T47D (cell line): ENCODE data around the gene MIEN1.

Experiments used
- DNase-seq, 2 experiments: peaks; one replicate each; pipeline versions ENCODE4 v3.0.0 to v3.0.0-alpha.2; 2011 to 2012; ENCODE audit warnings: low read depth in 1 of 2, low spot score in 1 of 2
- JUND ChIP-seq: IDR thresholded peaks from 2 replicates; pipeline ENCODE4 v1.6.1; 2012; ENCODE audit warnings: low read depth
- in situ Hi-C: cut with HindIII; loops from 2 replicates; pipeline ENCODE4 v1.10.0; 2016; ENCODE audit warnings: low sequenced_read_pairs, low pct_unique_long_range_greater_than_20kb

MIEN1 gene

GRCh38 chr17:39763051-39763820 is 32.9 kb upstream of the MIEN1 start:
- DNase-seq = no peak
- TF ChIP-seq JUND = no peak
- in situ Hi-C loops = no loop called here

- in situ Hi-C loops = no loop called here
- no peak for TF ChIP-seq JUND
- DNase-seq = no peak
Measured at GRCh38 chr17:39761861-39762496, 31.6 kb upstream of the MIEN1 start.

- in situ Hi-C loops = no loop called here
- no peak for TF ChIP-seq JUND
- no peak for DNase-seq
Measured at GRCh38 chr17:39759204-39759603, 28.9 kb upstream of the MIEN1 start.

DNA sequence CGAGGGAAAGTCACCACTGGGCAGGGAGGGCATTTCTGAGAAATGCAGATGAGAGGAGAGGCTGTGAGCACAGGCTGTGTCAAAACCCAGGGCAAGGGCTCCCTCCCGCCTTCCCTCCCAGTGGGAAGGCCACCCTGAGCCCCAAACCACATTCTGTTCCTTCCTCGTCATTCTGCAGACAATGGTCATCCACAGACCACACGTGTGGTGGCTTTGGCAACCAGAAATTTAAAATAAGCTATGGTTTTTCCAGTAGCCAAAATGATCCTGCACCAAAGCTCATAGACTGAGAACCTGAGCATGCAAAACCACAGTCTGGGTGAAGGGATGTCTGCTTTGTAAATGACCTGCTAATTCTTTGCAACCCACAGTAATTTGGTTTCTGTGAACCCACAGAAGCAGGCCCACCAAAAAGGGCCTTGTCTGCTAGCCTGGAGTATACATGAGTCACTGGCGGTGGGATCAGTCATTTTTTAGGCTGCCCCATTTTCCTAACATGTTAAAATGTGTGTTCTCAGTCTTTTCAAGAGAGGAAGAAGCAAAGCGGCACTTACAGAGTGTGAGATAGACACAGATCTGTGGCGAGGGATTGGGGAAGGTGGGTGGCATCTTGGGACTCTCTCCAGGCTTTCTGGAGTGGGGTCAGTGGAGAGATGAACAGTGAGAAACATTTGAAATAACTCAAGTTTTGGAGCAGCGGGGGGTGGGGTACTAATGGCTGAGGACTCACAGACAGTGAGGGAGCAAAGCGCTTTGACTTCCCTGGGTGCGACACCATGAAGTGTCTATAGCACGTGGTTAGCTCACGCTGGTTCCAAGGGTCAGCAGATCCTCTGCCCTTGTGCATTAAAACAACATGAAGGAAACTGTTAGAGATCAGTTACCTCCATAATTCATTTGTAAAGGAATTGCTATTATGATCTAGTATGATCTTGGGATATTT is 27.9 kb upstream of the MIEN1 start:
- TF ChIP-seq JUND = no peak
- in situ Hi-C loops = no loop called here
- DNase-seq = no peak

DNA sequence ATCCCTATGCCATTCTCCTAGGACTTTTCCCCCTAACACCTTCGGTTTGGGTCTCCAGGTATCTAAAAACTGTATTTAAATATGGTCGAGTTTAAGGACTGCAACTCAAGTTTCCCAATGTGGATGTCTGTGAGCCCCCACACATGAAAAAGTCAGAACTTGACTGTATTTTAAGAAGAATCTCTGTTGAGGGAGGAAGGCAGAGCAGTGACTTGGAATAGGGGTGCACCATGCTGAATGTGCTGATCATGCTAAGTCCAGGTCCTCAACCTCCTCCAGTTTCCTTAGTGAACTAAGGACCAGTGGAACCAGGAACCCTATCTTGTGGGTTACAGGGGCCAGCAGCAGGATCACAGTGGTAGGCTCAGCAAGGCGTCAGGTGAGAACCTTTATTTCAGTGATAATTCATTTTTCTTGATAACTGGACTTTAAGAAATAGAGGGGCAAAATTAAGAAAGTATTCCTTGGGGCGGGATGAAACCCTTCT is 26.9 kb upstream of the MIEN1 start:
- TF ChIP-seq JUND = no peak
- in situ Hi-C loops = no loop called here
- DNase-seq = no peak

GRCh38 chr17:39756380-39757079 is 26.2 kb upstream of the MIEN1 start:
- no peak for TF ChIP-seq JUND
- in situ Hi-C loops = no loop called here
- DNase-seq = no peak

DNA sequence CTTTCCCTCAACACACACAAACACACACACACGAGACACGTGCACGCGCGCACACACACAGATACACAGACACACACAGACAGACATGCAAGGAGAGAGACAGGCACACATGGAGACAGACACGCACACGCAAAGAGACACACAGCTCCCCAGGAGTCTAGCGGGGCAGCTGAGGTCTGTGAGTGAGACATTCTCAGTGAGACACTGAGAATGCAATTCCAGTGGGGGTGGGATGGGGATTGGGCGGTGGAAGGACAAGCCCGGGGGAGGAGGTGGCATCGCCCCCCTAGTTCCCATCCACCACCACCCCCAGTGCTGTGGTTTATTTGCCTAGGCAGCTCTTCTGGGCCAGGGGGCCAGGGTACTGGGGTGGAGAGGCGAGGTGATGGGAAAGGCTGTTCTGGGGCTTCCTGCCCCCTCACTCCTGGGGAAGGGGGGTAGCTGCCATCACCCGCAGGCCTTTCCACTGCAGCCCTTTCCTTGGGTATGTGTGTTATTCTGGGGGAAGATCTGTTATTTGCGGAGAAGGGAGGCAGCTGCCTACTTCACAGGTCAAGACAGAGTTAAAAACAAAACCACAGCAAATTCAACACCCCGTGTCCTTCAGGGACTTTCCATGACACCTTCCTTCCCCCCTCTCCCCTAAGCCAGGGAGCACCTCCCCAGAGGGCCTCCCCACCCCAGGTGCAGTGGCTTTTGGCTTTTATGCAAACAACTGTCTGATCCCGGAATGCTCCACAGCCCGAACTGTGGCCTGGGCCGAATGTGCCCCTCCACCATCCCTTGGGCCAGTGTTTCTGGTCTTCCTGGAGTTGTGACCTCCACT is 25.4 kb upstream of the MIEN1 start:
- in situ Hi-C loops = no loop called here
- DNase-seq = no peak
- no peak for TF ChIP-seq JUND

DNA sequence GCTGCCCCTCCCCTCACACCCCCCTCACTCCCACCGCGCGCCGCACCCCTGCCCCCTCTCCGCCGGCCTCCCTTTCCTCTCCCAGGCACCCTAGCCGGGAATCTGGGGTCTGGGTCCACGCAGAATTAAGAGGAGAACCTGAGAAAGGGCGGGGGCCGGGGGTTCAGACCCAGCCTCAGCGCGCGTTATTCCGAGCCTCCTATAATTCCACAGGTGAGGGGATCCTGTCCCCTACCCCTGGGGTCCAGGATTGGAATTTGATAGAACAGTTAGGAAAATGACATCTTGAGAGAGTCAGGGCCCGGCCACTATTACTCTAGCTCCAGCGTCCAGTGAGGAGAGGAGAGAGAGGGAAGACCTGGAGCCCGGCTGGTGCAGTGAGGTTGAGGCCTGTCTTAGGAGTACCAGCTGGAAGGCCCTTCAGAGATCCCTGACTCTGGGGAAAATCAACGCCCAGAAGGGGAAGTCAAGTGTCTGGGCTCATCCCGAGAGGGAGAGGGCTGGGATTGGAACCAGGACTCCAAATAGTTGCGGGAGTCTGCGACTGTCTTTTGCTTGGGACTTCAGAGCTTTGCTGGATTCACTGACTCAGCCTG is 24.7 kb upstream of the MIEN1 start:
- no peak for DNase-seq
- TF ChIP-seq JUND = no peak
- in situ Hi-C loops = no loop called here

- in situ Hi-C loops = no loop called here
- TF ChIP-seq JUND = no peak
- DNase-seq = peak; percentile 86 to 93
Measured at GRCh38 chr17:39754161-39754957, 24.0 kb upstream of the MIEN1 start.

DNA sequence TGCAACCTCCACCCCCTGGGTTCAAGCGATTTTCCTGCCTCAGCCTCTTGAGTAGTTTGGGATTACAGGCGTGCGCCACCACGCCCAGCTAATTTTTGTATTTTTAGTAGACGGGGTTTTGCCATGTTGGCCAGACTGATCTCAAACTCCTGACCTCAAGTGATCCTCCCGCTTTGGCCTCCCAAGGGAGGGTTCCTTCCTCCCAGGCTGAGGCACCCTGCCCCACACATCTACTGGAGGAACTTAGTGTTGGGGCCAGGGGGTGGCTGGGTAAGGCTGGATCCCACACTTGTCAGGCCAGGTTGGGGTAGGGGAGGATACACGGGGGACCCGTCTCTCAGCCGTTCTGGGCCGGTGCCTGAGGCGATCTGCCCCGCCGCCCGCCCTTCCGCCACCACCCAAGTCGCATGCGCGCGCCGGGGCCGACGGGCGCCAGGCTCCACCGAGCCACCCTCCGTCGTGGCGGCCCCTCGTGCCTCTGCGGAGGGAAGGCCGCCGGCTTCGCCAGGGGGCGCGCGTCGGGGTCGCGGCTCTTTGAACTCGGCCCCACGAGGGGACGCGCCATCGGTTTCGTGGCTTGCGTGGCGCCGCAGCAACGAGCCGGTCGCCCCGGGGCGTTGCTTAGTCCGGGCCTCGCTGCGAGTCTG is 23.3 kb upstream of the MIEN1 start:
- peak in 1 of 2 experiments; percentile 64 for DNase-seq
- in situ Hi-C loops = no loop called here
- TF ChIP-seq JUND = no peak
